H1 (cell line): Measurements from ENCODE around the gene SIK3. TPM values are rescaled to one million over a fixed set of nuclear protein-coding genes. Genes with fewer than 3 reads are reported as not detected.

Source experiments
- E2F6 ChIP-seq: IDR thresholded peaks from 2 replicates; pipeline ENCODE4 v1.6.1; 2012; ENCODE audit warnings: inconsistent platforms
- SUZ12 ChIP-seq: fragments of 200-600 bp; sonication (generic); IDR thresholded peaks from 2 replicates; pipeline ENCODE4 v1.6.1; 2012; ENCODE audit warnings: mild to moderate bottlenecking, inconsistent platforms, low read length, moderate library complexity, mixed read lengths
- TAF7 ChIP-seq: optimal IDR thresholded peaks from 2 replicates; pipeline ENCODE3; 2011; ENCODE audit warnings: low read depth, mild to moderate bottlenecking, inconsistent platforms, low read length, moderate library complexity, borderline replicate concordance
- polyA plus RNA-seq, 7 experiments: library from polyadenylated mRNA; depleted of rRNA in 3 of 7; stranded (reverse) in 5 of 7; unstranded in 2 of 7; fragments of >200 nt in 5 of 7; fragments of 200-250 nt in 2 of 7; gene quantifications; 1 replicate in 5 of 7; 2 replicates in 1 of 7; 4 replicates in 1 of 7; pipeline versions ENCODE4 v1.2.1 to v1.2.3, GENCODE V29; 2011 to 2013; ENCODE audit warnings: missing spikeins in 2 of 7, mixed read lengths in 2 of 7
- total RNA-seq: library from RNA; stranded (reverse); fragmentation: NEBNext Ultra II Directional; extraction: Animal tissue kit (Norgen Biotek cat#: 25700); gene quantifications from 2 replicates; pipeline ENCODE4 v1.2.1, GENCODE V29; 2021

Gene SIK3
- total and polyA plus RNA-seq, 2 of the 8 experiments (the other 6 are each of a cell fraction or from before 2014, with no cell fraction given), result 19.9 to 32.1 TPM

GRCh38 chr11:116838321-116839084, 259.7 kb downstream of the SIK3 start (continued):
- no peak for TF ChIP-seq SUZ12
- TF ChIP-seq E2F6, result no peak
- TF ChIP-seq TAF7, result no peak
